ENCODE data around the gene IL17C. TPM values are rescaled to one million over a fixed set of nuclear protein-coding genes. Genes with fewer than 3 reads are reported as not detected.

The IL17C gene
- total and polyA plus RNA-seq, 2 donors (not counting 1 experiment from before 2014, with no cell fraction given): 1.3 to 1.5 TPM

DNA sequence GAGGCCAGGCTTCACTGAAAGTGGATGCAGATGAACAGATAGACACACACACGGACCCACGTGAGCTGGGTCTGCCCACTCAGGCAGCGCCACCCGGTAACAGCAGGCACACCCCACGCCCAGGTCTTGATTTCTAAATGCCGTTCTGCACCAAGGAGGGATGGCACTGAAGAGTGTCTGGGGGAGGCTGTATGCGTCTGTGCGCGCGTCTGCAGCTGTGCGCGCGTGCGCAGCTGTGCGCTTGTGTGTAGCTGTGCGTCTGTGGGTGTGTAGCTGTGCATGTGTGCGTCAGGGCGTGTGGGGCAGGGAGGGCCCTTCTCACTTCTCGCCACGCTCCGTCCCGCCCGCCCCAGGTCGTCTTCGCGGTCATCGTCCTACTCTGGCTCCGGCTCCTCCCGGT, 15.5 kb upstream of the IL17C start:
- ATAC-seq (ENCODE audit: low read depth) (no peak), DNase-seq (no peak)
- intact Hi-C loops (cut with micrococcal nuclease): no loop called here
- ChIA-PET CTCF (no interaction called here), POLR2A (no interaction called here)
- no peak overlapping the region for H3K9ac ChIP-seq (ENCODE audit: low read length)
- Mint-ChIP-seq H3K4me1 (no peaks in the 10 kb centered on the region), H3K4me3 (no peak overlapping the region), H3K9me3 (ENCODE audit: insufficient read depth) (no peaks in the 10 kb centered on the region), H3K27ac (no peak overlapping the region), H3K27me3 (no peaks in the 10 kb centered on the region)
- peaks cover 0 to 62% of the 10 kb centered on the region in 2 experiments for H3K36me3 ChIP-seq (replicated peaks in 1 of 2; ENCODE audit: control extremely low read depth in 1 of 2, control insufficient read depth in 1 of 2, extremely low read depth in 1 of 2, insufficient read depth in 2 of 2, low read length in 1 of 2)
- peaks cover 54% of the 10 kb centered on the region for H4K20me1 ChIP-seq (ENCODE audit: control insufficient read depth, insufficient read depth, low read length, poor library complexity, severe bottlenecking)
- H2AFZ ChIP-seq (ENCODE audit: insufficient read depth, low read depth, low read length, poor library complexity, severe bottlenecking): no peak overlapping the region
- TF ChIP-seq EZH2 (IDR thresholded peaks at IDR 0.05; ENCODE audit: borderline replicate concordance, insufficient read depth, low read depth, low read length, poor library complexity, severe bottlenecking): no peak
- TF ChIP-seq, protein P1, sequence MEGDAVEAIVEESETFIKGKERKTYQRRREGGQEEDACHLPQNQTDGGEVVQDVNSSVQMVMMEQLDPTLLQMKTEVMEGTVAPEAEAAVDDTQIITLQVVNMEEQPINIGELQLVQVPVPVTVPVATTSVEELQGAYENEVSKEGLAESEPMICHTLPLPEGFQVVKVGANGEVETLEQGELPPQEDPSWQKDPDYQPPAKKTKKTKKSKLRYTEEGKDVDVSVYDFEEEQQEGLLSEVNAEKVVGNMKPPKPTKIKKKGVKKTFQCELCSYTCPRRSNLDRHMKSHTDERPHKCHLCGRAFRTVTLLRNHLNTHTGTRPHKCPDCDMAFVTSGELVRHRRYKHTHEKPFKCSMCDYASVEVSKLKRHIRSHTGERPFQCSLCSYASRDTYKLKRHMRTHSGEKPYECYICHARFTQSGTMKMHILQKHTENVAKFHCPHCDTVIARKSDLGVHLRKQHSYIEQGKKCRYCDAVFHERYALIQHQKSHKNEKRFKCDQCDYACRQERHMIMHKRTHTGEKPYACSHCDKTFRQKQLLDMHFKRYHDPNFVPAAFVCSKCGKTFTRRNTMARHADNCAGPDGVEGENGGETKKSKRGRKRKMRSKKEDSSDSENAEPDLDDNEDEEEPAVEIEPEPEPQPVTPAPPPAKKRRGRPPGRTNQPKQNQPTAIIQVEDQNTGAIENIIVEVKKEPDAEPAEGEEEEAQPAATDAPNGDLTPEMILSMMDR (IDR thresholded peaks at IDR 0.05): no peak
- H3K27ac ChIP-seq (ENCODE audit: low read length in 2 of 2): no peak overlapping the region
- 96% methylated on average over 17 of the region's 29 CpGs for WGBS (ENCODE audit: insufficient coverage)
- peaks cover 26% of the 10 kb centered on the region for H3K79me2 ChIP-seq (ENCODE audit: control insufficient read depth, insufficient read depth, low read length)
- H3K4me1 ChIP-seq (ENCODE audit: control insufficient read depth in 2 of 2, insufficient read depth in 2 of 2, low read length in 2 of 2): no peaks in the 10 kb centered on the region
- H3K27me3 ChIP-seq (replicated peaks in 1 of 4; ENCODE audit: control extremely low read depth in 1 of 4, control insufficient read depth in 3 of 4, insufficient read depth in 4 of 4, low read length in 3 of 4): no peaks in the 10 kb centered on the region
- H3K9me3 ChIP-seq (ENCODE audit: control extremely low read depth in 1 of 3, control insufficient read depth in 2 of 3, insufficient read depth in 1 of 3, low read length in 2 of 3): no peaks in the 10 kb centered on the region
- no peak overlapping the region for H3K4me2 ChIP-seq (replicated peaks; ENCODE audit: low read depth, low read length, poor library complexity, severe bottlenecking)
- no peak overlapping the region for H3K4me3 ChIP-seq (ENCODE audit: control extremely low read depth in 1 of 5, extremely low read depth in 1 of 5, insufficient read depth in 1 of 5, low read depth in 2 of 5, low read length in 4 of 5)

DNA sequence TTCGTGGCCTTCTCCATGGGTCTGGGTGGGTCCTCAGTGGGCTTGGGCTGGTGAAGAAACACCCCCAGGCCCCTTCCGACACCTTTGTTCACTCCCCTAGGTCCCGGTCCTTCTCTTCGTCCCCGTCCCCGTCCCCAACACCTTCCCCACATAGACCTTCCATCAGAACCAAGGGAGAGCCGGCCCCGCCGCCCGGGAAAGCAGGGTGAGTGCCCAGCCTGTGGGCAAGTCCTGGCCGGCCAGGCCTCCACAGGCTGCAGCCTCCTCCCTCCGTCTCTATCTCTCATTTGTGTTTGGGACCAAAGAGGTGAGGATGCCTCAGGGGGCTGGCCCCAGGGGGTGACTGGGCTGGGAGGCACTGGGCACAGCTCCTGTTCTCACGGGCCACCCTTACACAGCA, 14.5 kb upstream of the IL17C start:
- H3K4me1 Mint-ChIP-seq: no peaks in the 10 kb centered on the region
- H3K27ac Mint-ChIP-seq: no peak overlapping the region
- DNase-seq: no peak
- no peak for TF ChIP-seq EZH2 (IDR thresholded peaks at IDR 0.05; ENCODE audit: borderline replicate concordance, insufficient read depth, low read depth, low read length, poor library complexity, severe bottlenecking)
- TF ChIP-seq, protein P1 (IDR thresholded peaks at IDR 0.05): no peak
- Histone ChIP-seq H3K9ac (ENCODE audit: low read length) (no peak overlapping the region), H3K4me2 (replicated peaks; ENCODE audit: low read depth, low read length, poor library complexity, severe bottlenecking) (no peak overlapping the region), H4K20me1 (ENCODE audit: control insufficient read depth, insufficient read depth, low read length, poor library complexity, severe bottlenecking) (peaks cover 44% of the 10 kb centered on the region), H3K4me1 (ENCODE audit: control insufficient read depth in 2 of 2, insufficient read depth in 2 of 2, low read length in 2 of 2) (no peaks in the 10 kb centered on the region), H3K4me3 (ENCODE audit: control extremely low read depth in 1 of 5, extremely low read depth in 1 of 5, insufficient read depth in 1 of 5, low read depth in 2 of 5, low read length in 4 of 5) (no peak overlapping the region), H3K27me3 (replicated peaks in 1 of 4; ENCODE audit: control extremely low read depth in 1 of 4, control insufficient read depth in 3 of 4, insufficient read depth in 4 of 4, low read length in 3 of 4) (no peaks in the 10 kb centered on the region), H3K9me3 (ENCODE audit: control extremely low read depth in 1 of 3, control insufficient read depth in 2 of 3, insufficient read depth in 1 of 3, low read length in 2 of 3) (no peaks in the 10 kb centered on the region), H2AFZ (ENCODE audit: insufficient read depth, low read depth, low read length, poor library complexity, severe bottlenecking) (no peak overlapping the region), H3K27ac (ENCODE audit: low read length in 2 of 2) (no peak overlapping the region), H3K79me2 (ENCODE audit: control insufficient read depth, insufficient read depth, low read length) (peaks cover 16% of the 10 kb centered on the region), H3K36me3 (replicated peaks in 1 of 2; ENCODE audit: control extremely low read depth in 1 of 2, control insufficient read depth in 1 of 2, extremely low read depth in 1 of 2, insufficient read depth in 2 of 2, low read length in 1 of 2) (peaks cover 0 to 67% of the 10 kb centered on the region in 2 experiments)
- no peaks in the 10 kb centered on the region for H3K9me3 Mint-ChIP-seq (ENCODE audit: insufficient read depth)
- POLR2A ChIA-PET: no interaction called here
- CTCF ChIA-PET: no interaction called here
- no peaks in the 10 kb centered on the region for H3K27me3 Mint-ChIP-seq
- intact Hi-C loops (cut with micrococcal nuclease): no loop called here
- WGBS (ENCODE audit: insufficient coverage): 100% methylated on average over 9 of the region's 13 CpGs
- H3K4me3 Mint-ChIP-seq: no peak overlapping the region
- ATAC-seq (ENCODE audit: low read depth): no peak

Data from B cell (primary cell).